Effector memory CD4-positive, alpha-beta T cell (primary cell): ENCODE results near the gene ARHGAP18.

Source experiments
- DNase-seq, 3 donors: peaks; one replicate each; pipeline ENCODE4 v3.0.0-alpha.2; 2020
- H3K27ac ChIP-seq: 2 replicates; pipeline ENCODE4 v1.7.0; 2013; ENCODE audit warnings: mild to moderate bottlenecking, low read length, moderate library complexity; ENCODE audit not compliant: insufficient read depth, poor library complexity, severe bottlenecking
- H3K27me3 ChIP-seq: replicated peaks from 2 replicates; pipeline ENCODE4 v1.7.0; 2013; ENCODE audit warnings: mild to moderate bottlenecking, low read length; ENCODE audit not compliant: insufficient read depth, control insufficient read depth, poor library complexity, severe bottlenecking
- H3K36me3 ChIP-seq: 2 replicates; pipeline ENCODE4 v1.7.0; 2013; ENCODE audit warnings: mild to moderate bottlenecking, low read length, moderate library complexity; ENCODE audit not compliant: control insufficient read depth, insufficient read depth
- H3K4me1 ChIP-seq: 2 replicates; pipeline ENCODE4 v1.7.0; 2013; ENCODE audit warnings: low read length, mild to moderate bottlenecking; ENCODE audit not compliant: control insufficient read depth, insufficient read depth, poor library complexity, severe bottlenecking
- H3K4me3 ChIP-seq: 2 replicates; pipeline ENCODE4 v1.7.0; 2013; ENCODE audit warnings: low read length, low read depth, mild to moderate bottlenecking; ENCODE audit not compliant: insufficient read depth, poor library complexity, severe bottlenecking
- H3K9me3 ChIP-seq: 2 replicates; pipeline ENCODE4 v1.7.0; 2013; ENCODE audit warnings: mild to moderate bottlenecking, low read length, moderate library complexity; ENCODE audit not compliant: control insufficient read depth

ARHGAP18 gene

DNA sequence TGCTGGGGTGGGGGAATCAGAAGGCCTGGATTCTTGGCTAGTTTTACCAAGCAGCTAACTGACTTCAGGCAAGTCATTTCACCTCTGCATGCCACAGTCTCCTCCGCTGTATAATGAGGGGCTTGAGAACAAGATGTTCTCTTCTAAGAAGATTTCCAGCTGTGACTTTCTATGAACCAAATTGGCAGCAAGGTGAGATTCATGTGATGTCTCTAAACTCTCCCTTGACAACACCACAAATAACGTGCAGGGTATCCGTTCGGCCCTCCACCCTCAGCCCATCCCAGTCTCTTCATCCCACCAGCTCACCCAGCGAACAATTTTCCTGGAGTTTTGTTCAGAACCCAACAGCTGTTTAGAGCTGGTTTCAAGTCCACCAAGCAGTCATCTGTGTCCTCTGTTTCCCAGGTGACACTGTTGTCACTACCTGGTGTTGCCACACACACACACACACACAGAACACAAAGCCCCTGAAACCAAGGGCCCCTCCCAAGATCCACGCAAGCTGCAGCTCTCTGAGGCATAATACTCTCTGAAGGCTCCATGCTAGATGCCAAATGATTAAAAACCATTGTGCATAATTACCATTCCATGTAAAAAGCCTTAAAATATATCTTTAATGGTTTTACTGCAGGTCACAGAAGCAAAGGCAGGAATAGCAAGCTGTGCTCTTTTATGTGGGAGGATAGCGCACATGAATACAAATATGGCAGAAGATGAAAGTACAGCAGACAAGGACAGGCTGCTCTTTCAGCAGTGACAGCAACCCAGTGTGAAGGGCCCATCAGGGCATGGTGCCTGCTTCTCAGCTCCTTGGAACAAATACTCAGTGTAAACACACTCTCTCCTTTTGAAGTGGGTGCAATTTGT, 48.2 kb downstream of the ARHGAP18 start:
- Histone ChIP-seq H3K9me3 (no peaks in the 10 kb centered on the region), H3K27me3 (no peaks in the 10 kb centered on the region), H3K4me1 (no peaks in the 10 kb centered on the region), H3K27ac (no peak overlapping the region), H3K4me3 (no peak overlapping the region), H3K36me3 (no peaks in the 10 kb centered on the region)
- no peak for DNase-seq

DNA sequence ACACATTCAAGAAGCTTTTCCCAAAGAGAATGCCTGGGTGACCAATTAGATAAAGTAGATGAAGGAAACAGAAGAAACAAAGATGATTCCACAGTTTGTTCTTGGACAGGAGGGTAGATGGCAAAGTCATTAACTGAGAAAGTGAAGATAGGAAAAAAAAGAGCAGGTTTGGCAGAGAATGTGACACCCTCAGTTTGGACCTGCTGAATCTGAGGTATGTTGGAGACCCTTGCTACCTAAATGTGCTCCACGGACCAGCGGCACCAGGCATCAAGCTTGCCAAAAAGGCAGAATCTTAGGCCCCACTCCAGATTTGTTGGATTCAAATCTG, 49.7 kb downstream of the ARHGAP18 start:
- no peak overlapping the region for H3K4me3 ChIP-seq
- H3K27me3 ChIP-seq = no peaks in the 10 kb centered on the region
- DNase-seq = no peak
- no peak overlapping the region for H3K27ac ChIP-seq
- H3K36me3 ChIP-seq = no peaks in the 10 kb centered on the region
- H3K9me3 ChIP-seq = no peaks in the 10 kb centered on the region
- H3K4me1 ChIP-seq = no peaks in the 10 kb centered on the region

DNA sequence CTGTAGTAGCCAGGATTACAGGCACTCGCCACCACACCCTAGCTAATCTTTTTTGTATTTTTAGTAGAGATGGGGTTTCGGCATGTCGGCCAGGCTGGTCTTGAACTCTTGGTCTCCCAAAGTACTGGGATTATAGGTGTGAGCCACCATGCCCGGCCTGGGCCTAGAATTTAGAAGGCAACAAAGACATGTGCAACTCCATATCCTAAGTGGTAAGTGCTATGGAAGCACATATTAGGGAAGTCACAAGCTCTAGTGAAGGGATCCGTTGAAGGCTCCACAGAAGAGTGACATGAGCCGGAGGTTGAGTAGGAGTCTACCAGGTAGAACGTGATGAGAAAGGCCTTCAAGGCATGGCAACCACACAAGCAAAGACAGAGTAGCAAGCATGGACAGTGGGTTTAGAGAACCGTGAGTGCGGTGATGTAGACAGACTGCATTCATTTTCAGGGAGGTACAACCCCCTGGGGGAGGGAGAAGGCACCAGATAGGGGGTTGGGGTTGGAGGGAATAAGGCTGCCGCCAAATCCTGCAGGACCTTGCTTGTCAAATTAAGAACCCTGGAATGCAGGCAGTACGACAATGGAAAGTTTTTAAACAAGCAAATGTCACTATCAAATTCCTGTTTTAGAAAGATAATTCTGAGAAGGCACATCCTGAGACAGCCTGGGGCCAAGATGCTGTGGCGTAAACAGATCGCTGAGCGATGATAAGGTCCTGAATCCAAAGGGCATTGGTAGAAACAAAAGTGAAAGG, 50.2 kb downstream of the ARHGAP18 start:
- Histone ChIP-seq H3K27ac (no peak overlapping the region), H3K4me3 (no peak overlapping the region)

DNA sequence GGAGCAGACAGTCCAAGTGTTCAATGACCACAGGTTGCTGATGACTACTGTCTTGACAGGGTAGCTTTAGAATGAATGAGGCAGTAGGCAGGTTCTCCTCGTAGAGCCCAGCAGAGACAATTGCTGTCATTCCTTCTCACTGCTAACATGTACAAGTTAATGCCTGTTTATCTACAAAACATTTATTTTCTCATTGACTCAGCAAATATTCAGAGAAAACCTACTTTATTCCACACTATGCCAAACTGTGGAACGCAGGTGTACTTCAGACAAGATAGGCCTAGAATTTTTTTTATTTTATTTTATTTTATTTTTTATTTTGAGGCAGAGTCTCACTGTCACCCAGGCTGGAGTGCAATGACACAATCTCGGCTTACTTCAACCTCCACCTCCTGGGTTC, 50.8 kb downstream of the ARHGAP18 start:
- Histone ChIP-seq H3K27me3 (no peaks in the 10 kb centered on the region), H3K4me1 (no peaks in the 10 kb centered on the region), H3K9me3 (no peaks in the 10 kb centered on the region), H3K36me3 (no peaks in the 10 kb centered on the region), H3K4me3 (no peak overlapping the region), H3K27ac (no peak overlapping the region)
- no peak for DNase-seq

More for the DNA sequence above, 50.2 kb downstream of the ARHGAP18 start:
- H3K36me3 ChIP-seq = no peaks in the 10 kb centered on the region
- no peaks in the 10 kb centered on the region for H3K27me3 ChIP-seq
- H3K4me1 ChIP-seq = no peaks in the 10 kb centered on the region
- H3K9me3 ChIP-seq = no peaks in the 10 kb centered on the region
- no peak for DNase-seq

DNA sequence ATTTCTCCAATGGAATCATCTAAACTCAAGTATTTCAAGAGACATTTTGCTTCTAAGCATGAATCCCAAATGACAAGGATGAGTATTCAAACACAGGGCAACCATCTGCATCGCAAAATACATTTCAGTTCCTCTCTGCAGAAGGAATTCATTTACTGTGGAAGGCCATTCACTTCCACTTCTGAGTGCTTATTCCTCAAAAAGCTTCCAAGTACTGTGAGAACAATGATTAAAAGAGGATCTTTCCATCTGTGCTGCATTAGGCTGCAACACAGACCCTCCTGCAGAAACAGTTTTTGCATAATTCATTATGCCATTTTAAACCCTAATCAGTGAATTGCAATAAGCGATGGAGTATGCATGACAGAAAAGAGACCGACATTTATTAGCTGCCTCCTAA, 52.5 kb downstream of the ARHGAP18 start:
- no peaks in the 10 kb centered on the region for H3K27me3 ChIP-seq

DNA sequence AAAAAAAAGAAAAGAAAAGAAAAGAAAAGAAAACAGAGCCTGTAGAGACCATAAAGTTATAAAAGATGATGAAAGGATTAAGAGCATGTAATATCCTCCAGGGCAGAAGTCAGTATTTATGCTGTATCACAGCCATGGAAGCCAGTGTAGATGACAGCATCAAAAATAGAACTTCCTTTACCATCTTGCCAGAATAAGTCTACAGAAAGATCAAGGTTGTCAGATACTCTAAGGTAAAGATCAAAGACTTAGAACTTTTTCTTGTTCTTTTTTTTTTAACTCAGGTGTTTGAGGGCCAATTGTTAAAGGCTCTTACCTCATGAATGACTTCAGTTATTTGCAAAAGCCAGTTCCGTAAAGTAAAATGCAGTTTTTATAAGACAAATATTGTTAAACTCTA, 54.6 kb downstream of the ARHGAP18 start:
- Histone ChIP-seq H3K9me3 (no peaks in the 10 kb centered on the region), H3K4me1 (no peaks in the 10 kb centered on the region), H3K27ac (no peak overlapping the region), H3K27me3 (no peaks in the 10 kb centered on the region), H3K36me3 (no peaks in the 10 kb centered on the region), H3K4me3 (no peak overlapping the region)
- no peak for DNase-seq

More for the DNA sequence above, 52.5 kb downstream of the ARHGAP18 start:
- H3K27ac ChIP-seq = no peak overlapping the region
- H3K36me3 ChIP-seq = no peaks in the 10 kb centered on the region
- H3K4me1 ChIP-seq = no peaks in the 10 kb centered on the region
- H3K9me3 ChIP-seq = no peaks in the 10 kb centered on the region
- no peak for DNase-seq
- no peak overlapping the region for H3K4me3 ChIP-seq

DNA sequence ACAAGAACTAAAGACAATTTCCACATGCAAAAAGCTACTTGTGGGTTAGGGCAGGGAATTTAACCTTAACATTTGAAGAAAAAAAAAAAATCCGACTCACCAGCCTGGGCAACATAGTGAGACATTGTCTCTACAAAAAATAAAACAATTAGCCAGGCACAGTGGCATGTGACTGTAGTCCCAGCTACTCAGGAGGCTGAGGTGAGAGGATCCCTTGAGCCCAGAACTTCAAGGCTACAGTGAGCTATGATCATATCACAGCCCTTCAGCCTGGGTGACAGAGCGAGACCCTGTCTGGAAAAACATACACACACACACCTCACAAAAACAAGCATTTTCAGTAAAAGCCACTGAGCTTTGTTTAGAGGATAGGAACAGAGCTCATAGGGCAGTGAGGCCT, 56.2 kb downstream of the ARHGAP18 start:
- Histone ChIP-seq H3K9me3 (no peaks in the 10 kb centered on the region), H3K4me3 (no peak overlapping the region), H3K27me3 (no peaks in the 10 kb centered on the region), H3K36me3 (no peaks in the 10 kb centered on the region), H3K27ac (no peak overlapping the region), H3K4me1 (no peaks in the 10 kb centered on the region)
- no peak for DNase-seq

DNA sequence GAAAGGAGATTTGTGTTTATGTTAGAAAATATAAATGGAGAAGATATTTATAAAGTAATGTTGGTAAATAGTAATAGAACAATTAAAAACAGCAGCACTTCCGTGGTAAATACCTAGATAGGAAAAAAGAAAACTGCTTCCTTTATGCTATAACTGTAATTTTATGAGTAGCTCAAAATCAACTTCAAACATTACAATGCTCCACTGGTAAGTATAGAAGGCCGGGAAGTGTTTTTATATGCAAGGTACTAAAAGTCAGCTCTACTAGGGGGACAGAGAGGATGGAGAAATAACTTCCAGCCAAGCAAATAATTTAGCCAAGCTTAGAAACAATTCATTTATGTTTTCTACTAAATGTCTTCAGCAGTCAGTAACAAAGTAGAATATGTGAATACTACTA, 56.7 kb downstream of the ARHGAP18 start:
- H3K27ac ChIP-seq = no peak overlapping the region
- DNase-seq = no peak
- no peaks in the 10 kb centered on the region for H3K36me3 ChIP-seq
- H3K4me3 ChIP-seq = no peak overlapping the region
- H3K4me1 ChIP-seq = no peaks in the 10 kb centered on the region
- no peaks in the 10 kb centered on the region for H3K9me3 ChIP-seq
- H3K27me3 ChIP-seq = no peaks in the 10 kb centered on the region

DNA sequence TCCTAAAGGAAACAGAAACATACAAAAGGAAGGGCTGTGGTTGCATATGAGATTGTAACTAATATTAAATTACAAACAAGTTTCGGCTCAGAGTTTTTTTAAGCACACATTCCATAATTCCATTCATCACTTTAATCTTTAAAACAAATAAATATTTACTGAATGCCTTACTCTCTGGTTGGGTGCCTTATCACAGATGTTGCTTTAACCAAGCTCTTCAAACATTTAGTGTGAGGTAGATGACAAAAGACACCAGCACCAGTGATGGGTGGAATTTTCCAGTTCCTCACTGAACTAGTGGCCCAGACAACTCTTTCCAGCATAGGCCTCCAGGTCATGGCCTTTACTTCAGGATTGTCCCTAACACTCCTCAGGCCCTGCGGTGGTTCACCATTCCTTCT, 58.7 kb downstream of the ARHGAP18 start:
- DNase-seq = no peak

DNA sequence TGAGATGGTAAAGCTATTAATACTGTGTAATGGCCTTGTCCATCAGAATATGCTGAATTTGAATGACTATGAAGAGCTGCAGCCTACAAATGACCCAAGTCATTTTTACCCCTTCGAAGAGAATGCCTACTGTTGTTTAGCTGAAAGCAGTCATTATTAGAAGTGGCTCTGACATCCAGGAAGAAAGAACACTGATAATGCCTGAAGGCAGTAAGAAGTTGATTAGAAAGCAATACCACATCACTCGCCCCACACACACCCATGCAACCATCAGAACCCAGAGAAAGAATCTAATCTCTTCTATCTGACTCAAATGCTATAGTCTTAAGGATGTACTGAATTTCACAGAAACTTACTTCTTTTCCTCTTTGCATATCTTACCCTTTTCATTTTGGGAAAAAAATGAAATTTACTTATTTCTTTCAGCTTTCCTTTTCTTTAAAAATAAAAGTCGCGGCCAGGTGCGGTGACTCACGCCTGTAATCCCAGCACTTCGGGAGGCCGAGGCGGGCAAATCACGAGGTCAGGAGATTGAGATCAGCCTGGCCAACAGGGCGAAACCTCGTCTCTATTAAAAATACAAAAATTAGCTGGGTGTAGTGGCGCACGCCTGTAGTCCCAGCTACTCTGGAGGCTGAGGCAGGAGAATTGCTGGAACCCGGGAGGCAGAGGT, 61.0 kb downstream of the ARHGAP18 start:
- H3K27ac ChIP-seq = no peak overlapping the region
- no peak overlapping the region for H3K4me3 ChIP-seq
- H3K36me3 ChIP-seq = no peaks in the 10 kb centered on the region
- H3K4me1 ChIP-seq = no peaks in the 10 kb centered on the region
- no peaks in the 10 kb centered on the region for H3K9me3 ChIP-seq
- H3K27me3 ChIP-seq = no peaks in the 10 kb centered on the region
- DNase-seq = no peak

More for the DNA sequence above, 58.7 kb downstream of the ARHGAP18 start:
- H3K36me3 ChIP-seq = no peaks in the 10 kb centered on the region
- H3K4me1 ChIP-seq = no peaks in the 10 kb centered on the region
- no peaks in the 10 kb centered on the region for H3K9me3 ChIP-seq
- H3K4me3 ChIP-seq = no peak overlapping the region
- H3K27ac ChIP-seq = no peak overlapping the region
- H3K27me3 ChIP-seq = no peaks in the 10 kb centered on the region
